GM12873 (cell line): ENCODE data around the gene CDH9.

Source experiments
- TF ChIP-seq, protein P1 (sequence below): IDR thresholded peaks from 2 replicates; pipeline ENCODE4 v1.5.1; 2012; ENCODE audit warnings: low read depth, mild to moderate bottlenecking, moderate library complexity, low read length, control low read depth; ENCODE audit not compliant: insufficient read depth; ENCODE audit errors: missing control alignments

The CDH9 gene

DNA sequence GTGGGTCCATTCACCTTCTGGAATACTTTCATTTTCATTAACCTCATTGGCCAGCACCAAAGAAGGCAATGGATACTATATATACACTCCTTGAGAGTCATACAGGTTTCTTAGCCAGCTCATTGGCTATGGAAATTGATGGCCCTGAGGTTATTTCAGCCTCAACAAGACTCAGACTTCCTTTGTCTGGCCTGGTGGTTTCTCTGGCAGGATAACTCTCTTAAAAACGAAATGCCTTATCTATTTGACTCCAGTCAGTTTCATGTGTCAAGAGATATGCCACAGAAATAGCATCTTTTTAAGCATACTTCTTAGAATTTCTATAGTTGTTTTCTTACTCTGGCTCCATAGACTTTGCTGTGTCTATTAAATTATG is 28.9 kb downstream of the CDH9 start:
- TF ChIP-seq, protein P1, sequence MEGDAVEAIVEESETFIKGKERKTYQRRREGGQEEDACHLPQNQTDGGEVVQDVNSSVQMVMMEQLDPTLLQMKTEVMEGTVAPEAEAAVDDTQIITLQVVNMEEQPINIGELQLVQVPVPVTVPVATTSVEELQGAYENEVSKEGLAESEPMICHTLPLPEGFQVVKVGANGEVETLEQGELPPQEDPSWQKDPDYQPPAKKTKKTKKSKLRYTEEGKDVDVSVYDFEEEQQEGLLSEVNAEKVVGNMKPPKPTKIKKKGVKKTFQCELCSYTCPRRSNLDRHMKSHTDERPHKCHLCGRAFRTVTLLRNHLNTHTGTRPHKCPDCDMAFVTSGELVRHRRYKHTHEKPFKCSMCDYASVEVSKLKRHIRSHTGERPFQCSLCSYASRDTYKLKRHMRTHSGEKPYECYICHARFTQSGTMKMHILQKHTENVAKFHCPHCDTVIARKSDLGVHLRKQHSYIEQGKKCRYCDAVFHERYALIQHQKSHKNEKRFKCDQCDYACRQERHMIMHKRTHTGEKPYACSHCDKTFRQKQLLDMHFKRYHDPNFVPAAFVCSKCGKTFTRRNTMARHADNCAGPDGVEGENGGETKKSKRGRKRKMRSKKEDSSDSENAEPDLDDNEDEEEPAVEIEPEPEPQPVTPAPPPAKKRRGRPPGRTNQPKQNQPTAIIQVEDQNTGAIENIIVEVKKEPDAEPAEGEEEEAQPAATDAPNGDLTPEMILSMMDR = no peak

DNA sequence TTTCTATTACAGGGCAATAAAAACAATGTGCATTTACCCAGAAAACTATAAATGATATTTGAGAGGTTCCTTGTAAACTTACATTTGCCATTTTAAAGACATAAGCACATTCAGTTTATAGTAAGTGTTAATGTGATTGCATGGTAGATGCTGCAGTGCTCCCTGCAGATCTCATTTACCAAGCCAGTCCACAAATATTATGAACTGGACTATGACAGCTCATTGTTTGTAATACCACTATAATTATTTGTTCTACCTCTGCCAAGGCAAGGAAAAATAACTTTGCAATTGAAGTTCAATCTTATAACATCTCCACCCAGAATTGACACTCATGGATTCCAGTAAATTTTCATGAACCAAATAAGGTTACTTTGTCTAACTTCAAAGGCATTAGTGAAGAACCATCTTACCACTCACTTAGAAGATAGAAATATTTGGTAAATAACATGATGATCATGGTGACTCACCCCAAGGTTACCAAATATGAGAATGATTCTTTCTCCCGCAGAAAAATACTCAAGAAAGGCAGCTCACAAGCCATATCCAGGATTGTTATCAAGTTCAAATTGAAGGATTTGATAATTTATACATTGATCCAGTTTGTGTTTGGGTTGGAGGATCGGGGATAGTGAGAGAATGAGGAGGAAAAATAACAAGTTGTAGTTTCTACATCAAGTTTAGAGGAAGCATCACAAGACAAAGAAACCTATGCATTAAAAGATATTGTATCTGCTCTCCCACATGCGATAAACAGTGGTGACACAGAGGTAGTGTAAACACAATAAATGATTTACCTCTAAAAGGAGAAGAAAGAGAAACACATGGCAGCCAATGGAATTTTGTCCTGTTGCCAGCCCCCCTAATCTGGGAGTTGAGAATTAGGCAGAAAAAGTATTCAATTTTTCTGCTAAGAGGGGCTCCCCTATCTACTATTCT is 29.5 kb downstream of the CDH9 start:
- TF ChIP-seq, protein P1 = no peak

DNA sequence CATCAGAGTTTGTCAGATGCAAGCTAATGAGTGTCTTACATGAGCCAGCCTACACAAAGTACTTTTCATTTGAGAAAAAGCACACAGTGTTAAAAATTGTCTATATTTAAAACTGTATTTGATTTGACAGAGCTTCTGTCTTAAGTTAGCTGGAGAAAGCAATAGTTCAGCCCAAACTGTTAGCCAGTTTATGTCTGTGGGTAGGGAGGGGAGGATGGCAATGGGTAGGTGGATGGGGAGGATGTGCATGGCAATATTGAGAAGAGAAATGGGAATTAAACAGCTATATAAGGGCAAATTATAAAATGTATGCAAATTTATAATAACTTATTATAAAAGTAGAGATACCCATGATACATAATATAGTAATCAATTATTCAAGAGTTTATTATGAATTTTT is 31.3 kb downstream of the CDH9 start:
- TF ChIP-seq, protein P1 = no peak

DNA sequence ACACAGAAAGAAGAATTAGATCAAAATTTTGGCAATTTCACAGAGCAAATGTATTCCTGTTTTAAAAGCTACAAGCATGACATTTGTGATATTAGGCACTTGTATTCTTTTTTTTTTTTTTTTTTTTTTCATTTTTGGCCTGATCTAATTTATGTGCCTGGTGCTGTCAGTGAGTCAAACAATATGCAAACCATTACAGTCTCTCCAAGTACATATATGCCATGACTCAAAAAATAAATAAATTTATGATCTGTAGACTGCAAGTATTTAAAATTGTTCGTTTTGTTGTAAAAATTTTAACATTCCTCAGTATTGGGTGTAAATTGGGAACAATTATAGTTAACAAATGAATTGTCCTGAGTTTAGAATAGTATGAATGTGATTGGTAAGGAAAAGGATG is 51.4 kb downstream of the CDH9 start:
- TF ChIP-seq, protein P1 = no peak

DNA sequence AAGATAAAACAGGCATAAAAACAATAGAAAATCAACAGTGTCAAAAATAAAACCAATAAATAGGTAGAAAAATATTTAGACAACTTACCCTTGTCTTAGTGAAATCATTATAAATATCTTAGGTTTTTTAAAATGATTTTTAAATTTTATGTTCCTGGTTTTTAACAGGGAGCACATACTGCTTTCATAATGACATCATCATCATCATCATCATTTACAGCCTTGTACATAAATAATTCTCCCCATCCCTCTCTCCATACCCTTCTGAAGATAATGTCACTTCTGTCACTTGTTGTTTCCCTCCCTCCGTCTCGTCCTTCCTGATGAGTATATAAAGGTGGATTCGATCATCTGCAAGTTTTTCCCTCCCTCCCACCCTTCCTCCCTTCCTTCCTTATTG is 56.6 kb downstream of the CDH9 start:
- TF ChIP-seq, protein P1 = no peak

DNA sequence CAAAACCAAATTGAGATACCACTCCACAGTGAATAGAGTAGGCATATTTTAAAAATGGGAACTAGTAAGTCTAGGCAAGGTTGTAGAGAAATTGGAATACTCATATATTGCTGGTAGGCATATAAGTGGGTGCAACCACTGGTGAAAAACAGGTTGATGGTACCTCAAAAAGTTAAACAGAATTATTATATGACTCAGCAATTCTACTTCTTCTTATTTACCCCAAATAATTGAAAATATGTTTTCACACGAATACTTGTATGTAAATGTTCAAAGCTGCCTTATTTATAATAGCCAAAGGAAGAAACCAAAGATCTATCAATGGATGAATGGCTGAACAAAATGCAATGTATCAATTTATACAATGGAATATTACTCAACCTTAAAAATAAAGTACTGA is 79.1 kb downstream of the CDH9 start:
- TF ChIP-seq, protein P1 = no peak

DNA sequence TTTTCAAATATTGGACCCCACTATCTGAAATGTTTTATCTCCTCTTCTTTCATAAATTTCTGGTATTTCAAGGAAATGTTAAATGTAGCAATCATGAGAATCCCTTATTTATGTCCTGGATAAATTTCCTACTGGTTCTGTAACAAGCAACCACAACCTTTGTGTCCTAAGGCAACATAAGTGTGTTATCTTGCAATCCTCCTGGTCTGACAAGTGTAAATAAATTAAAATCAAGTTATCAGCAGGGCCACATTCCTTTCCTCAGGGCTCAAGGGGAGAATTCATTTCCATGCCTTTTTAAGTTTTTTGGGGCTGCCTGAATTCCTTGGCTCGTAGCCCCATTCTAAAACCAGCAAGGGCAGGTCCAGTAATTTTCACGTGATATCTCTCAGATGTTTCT is 83.2 kb downstream of the CDH9 start:
- TF ChIP-seq, protein P1 = no peak
